ENCODE measurements around the gene TNFSF13B. TPM values are rescaled to one million over a fixed set of nuclear protein-coding genes. Genes with fewer than 3 reads are reported as not detected.

TNFSF13B gene
- total and polyA plus RNA-seq, 2 donors (not counting 3 experiments of a cell fraction or from before 2014, with no cell fraction given) = 0.18 to 1.2 TPM

- no peak overlapping the region for H2AFZ ChIP-seq (ENCODE audit: low read depth, low read length)
- intact Hi-C loops (cut with micrococcal nuclease) (no loop called here), dilution Hi-C loops (cut with MboI; ENCODE audit: extremely low pct_ligation_motif_present, low sequenced_read_pairs) (no loop called here)
- no peak overlapping the region for H3K9ac ChIP-seq (replicated peaks; ENCODE audit: extremely low read depth, insufficient read depth, low read length)
- no peaks in the 10 kb centered on the region for H3K79me2 ChIP-seq (ENCODE audit: control insufficient read depth, insufficient read depth, low read length)
- no peaks in the 10 kb centered on the region for H3K36me3 ChIP-seq (ENCODE audit: control insufficient read depth in 2 of 2, extremely low read depth in 1 of 2, insufficient read depth in 2 of 2, low read length in 2 of 2)
- no peaks in the 10 kb centered on the region for H4K20me1 ChIP-seq (replicated peaks; ENCODE audit: control insufficient read depth, extremely low read depth, insufficient read depth, low read length)
- ChIA-PET CTCF (no interaction called here), POLR2A (no interaction called here)
- DNase-seq (ENCODE audit: low read depth, low spot score) = no peak
- no peak for FAIRE-seq
- no peaks in the 10 kb centered on the region for H3K27me3 ChIP-seq (ENCODE audit: control insufficient read depth in 2 of 2, insufficient read depth in 2 of 2, low read length in 2 of 2)
- H3K4me3 ChIP-seq (replicated peaks in 1 of 3; ENCODE audit: insufficient read depth in 1 of 3, low read depth in 1 of 3, low read length in 3 of 3) = no peak overlapping the region
- no peaks in the 10 kb centered on the region for H3K9me1 ChIP-seq (replicated peaks; ENCODE audit: control insufficient read depth, extremely low read depth, insufficient read depth, low read length)
- H3K4me1 ChIP-seq (ENCODE audit: control insufficient read depth, extremely low read depth, insufficient read depth, low read length) = no peaks in the 10 kb centered on the region
- no TSS peak for BruUV-seq (replicated peaks)
- H3K27ac ChIP-seq (ENCODE audit: insufficient read depth, low read depth, low read length) = no peak overlapping the region
- TF ChIP-seq EZH2 (IDR thresholded peaks at IDR 0.05; ENCODE audit: borderline replicate concordance, low read depth, low read length, severe bottlenecking) = no peak
- H3K9me3 ChIP-seq (replicated peaks; ENCODE audit: control insufficient read depth, insufficient read depth, low read length) = no peaks in the 10 kb centered on the region
- H3K4me2 ChIP-seq (ENCODE audit: insufficient read depth, low read length) = no peak overlapping the region
Observed at GRCh38 chr13:108313382-108313781, 43.9 kb downstream of the TNFSF13B start.

GRCh38 chr13:108315273-108315672 lies 45.8 kb downstream of the TNFSF13B start:
- H3K4me3 ChIP-seq (replicated peaks in 1 of 3; ENCODE audit: insufficient read depth in 1 of 3, low read depth in 1 of 3, low read length in 3 of 3) = no peak overlapping the region
- no peak for DNase-seq (ENCODE audit: low read depth, low spot score)
- H3K36me3 ChIP-seq (ENCODE audit: control insufficient read depth in 2 of 2, extremely low read depth in 1 of 2, insufficient read depth in 2 of 2, low read length in 2 of 2) = no peaks in the 10 kb centered on the region
- no peak for FAIRE-seq
- CTCF ChIA-PET = no interaction called here
- no peaks in the 10 kb centered on the region for H3K27me3 ChIP-seq (ENCODE audit: control insufficient read depth in 2 of 2, insufficient read depth in 2 of 2, low read length in 2 of 2)
- dilution Hi-C loops (cut with MboI; ENCODE audit: extremely low pct_ligation_motif_present, low sequenced_read_pairs) = no loop called here
- no peak overlapping the region for H3K27ac ChIP-seq (ENCODE audit: insufficient read depth, low read depth, low read length)
- no peaks in the 10 kb centered on the region for H4K20me1 ChIP-seq (replicated peaks; ENCODE audit: control insufficient read depth, extremely low read depth, insufficient read depth, low read length)
- H2AFZ ChIP-seq (ENCODE audit: low read depth, low read length) = no peak overlapping the region
- H3K79me2 ChIP-seq (ENCODE audit: control insufficient read depth, insufficient read depth, low read length) = no peaks in the 10 kb centered on the region
- H3K4me2 ChIP-seq (ENCODE audit: insufficient read depth, low read length) = no peak overlapping the region
- POLR2A ChIA-PET = no interaction called here
- TF ChIP-seq JUN (IDR thresholded peaks at IDR 0.05; ENCODE audit: borderline replicate concordance, insufficient read depth, insufficient read length, low read depth) (no peak), EZH2 (IDR thresholded peaks at IDR 0.05; ENCODE audit: borderline replicate concordance, low read depth, low read length, severe bottlenecking) (no peak), FOS (IDR thresholded peaks at IDR 0.05; ENCODE audit: borderline replicate concordance, insufficient read depth, low read length) (no peak), POLR2AphosphoS5 (IDR thresholded peaks at IDR 0.05; ENCODE audit: insufficient read depth, low read depth, low read length) (no peak)
- no peaks in the 10 kb centered on the region for H3K9me3 ChIP-seq (replicated peaks; ENCODE audit: control insufficient read depth, insufficient read depth, low read length)
- H3K9ac ChIP-seq (replicated peaks; ENCODE audit: extremely low read depth, insufficient read depth, low read length) = no peak overlapping the region
- intact Hi-C loops (cut with micrococcal nuclease) = no loop called here
- no peaks in the 10 kb centered on the region for H3K4me1 ChIP-seq (ENCODE audit: control insufficient read depth, extremely low read depth, insufficient read depth, low read length)
- no TSS peak for BruUV-seq (replicated peaks)
- H3K9me1 ChIP-seq (replicated peaks; ENCODE audit: control insufficient read depth, extremely low read depth, insufficient read depth, low read length) = no peaks in the 10 kb centered on the region
